H9 (cell line): Measurements from ENCODE around the gene JUNB. TPM values are rescaled to one million over a fixed set of nuclear protein-coding genes. Genes with fewer than 3 reads are reported as not detected.

Source experiments
- DNase-seq: peaks from one replicate; pipeline ENCODE4 v3.0.0-alpha.2; 2017
- H2AFZ ChIP-seq: one replicate; pipeline ENCODE4 v1.6.1; 2013; ENCODE audit warnings: mild to moderate bottlenecking, low read length, control low read depth, moderate library complexity
- H2AK5ac ChIP-seq: 2 replicates; pipeline ENCODE4 v1.6.1; 2013; ENCODE audit warnings: low read length, control low read depth, mixed read lengths; ENCODE audit not compliant: insufficient read length
- H2BK120ac ChIP-seq: one replicate; pipeline ENCODE4 v1.6.1; 2013; ENCODE audit warnings: low read depth, mild to moderate bottlenecking, low read length, control low read depth, inconsistent platforms; ENCODE audit not compliant: poor library complexity, severe bottlenecking
- H2BK12ac ChIP-seq: 2 replicates; pipeline ENCODE4 v1.6.1; 2013; ENCODE audit warnings: low read length, control low read depth, mixed read lengths, low read depth; ENCODE audit not compliant: insufficient read length
- H2BK15ac ChIP-seq: 2 replicates; pipeline ENCODE4 v1.6.1; 2013; ENCODE audit warnings: low read depth, low read length, control low read depth
- H2BK20ac ChIP-seq: one replicate; pipeline ENCODE4 v1.6.1; 2013; ENCODE audit warnings: low read depth, mild to moderate bottlenecking, low read length, control low read depth, inconsistent platforms; ENCODE audit not compliant: poor library complexity, severe bottlenecking
- H2BK5ac ChIP-seq: 2 replicates; pipeline ENCODE4 v1.6.1; 2013; ENCODE audit warnings: low read length, control low read depth, mixed read lengths; ENCODE audit not compliant: insufficient read length
- H3K14ac ChIP-seq: 2 replicates; pipeline ENCODE4 v1.6.1; 2013; ENCODE audit warnings: low read length, control low read depth; ENCODE audit not compliant: insufficient read depth
- H3K18ac ChIP-seq: 2 replicates; pipeline ENCODE4 v1.6.1; 2013; ENCODE audit warnings: low read depth, mild to moderate bottlenecking, mixed read lengths, low read length, control low read depth; ENCODE audit not compliant: insufficient read length
- H3K23ac ChIP-seq: 2 replicates; pipeline ENCODE4 v1.6.1; 2013; ENCODE audit warnings: low read length, control low read depth, mixed read lengths, low read depth; ENCODE audit not compliant: insufficient read length
- H3K23me2 ChIP-seq: 2 replicates; pipeline ENCODE4 v1.6.1; 2013; ENCODE audit warnings: low read depth, mild to moderate bottlenecking, mixed read lengths, low read length, control low read depth; ENCODE audit not compliant: insufficient read length, poor library complexity, severe bottlenecking
- H3K27ac ChIP-seq: 2 replicates; pipeline ENCODE4 v1.5.1; 2013; ENCODE audit warnings: low read length, control low read depth, mixed read lengths, low read depth; ENCODE audit not compliant: insufficient read length
- H3K27me3 ChIP-seq: 2 replicates; pipeline ENCODE4 v1.6.1; 2013; ENCODE audit warnings: low read length, control low read depth, inconsistent platforms; ENCODE audit not compliant: insufficient read depth
- H3K4ac ChIP-seq: 2 replicates; pipeline ENCODE4 v1.6.1; 2013; ENCODE audit warnings: low read depth, mild to moderate bottlenecking, control low read depth, inconsistent platforms, low read length, moderate library complexity
- H3K4me1 ChIP-seq: 2 replicates; pipeline ENCODE4 v1.6.1; 2013; ENCODE audit warnings: low read length, control low read depth, inconsistent platforms; ENCODE audit not compliant: insufficient read depth
- H3K4me2 ChIP-seq: 2 replicates; pipeline ENCODE4 v1.6.1; 2013; ENCODE audit warnings: low read length, control low read depth, mixed read lengths; ENCODE audit not compliant: insufficient read length, insufficient read depth
- H3K56ac ChIP-seq: 2 replicates; pipeline ENCODE4 v1.6.1; 2013; ENCODE audit warnings: low read depth, mild to moderate bottlenecking, mixed read lengths, low read length, control low read depth; ENCODE audit not compliant: insufficient read length
- H3K79me1 ChIP-seq: 2 replicates; pipeline ENCODE4 v1.6.1; 2013; ENCODE audit warnings: low read depth, mild to moderate bottlenecking, moderate library complexity, low read length, control low read depth, inconsistent platforms; ENCODE audit not compliant: insufficient read depth, poor library complexity, severe bottlenecking
- H3K79me2 ChIP-seq: 2 replicates; pipeline ENCODE4 v1.6.1; 2013; ENCODE audit warnings: low read length, control low read depth, inconsistent platforms; ENCODE audit not compliant: insufficient read depth
- H3K9ac ChIP-seq: 2 replicates; pipeline ENCODE4 v1.6.1; 2013; ENCODE audit warnings: low read length, control low read depth, mixed read lengths; ENCODE audit not compliant: insufficient read length; ENCODE audit errors: extremely low read depth
- H3K9me3 ChIP-seq: one replicate; pipeline ENCODE4 v1.6.1; 2013; ENCODE audit warnings: low read depth, low read length, inconsistent platforms; ENCODE audit not compliant: control insufficient read depth
- H3T11ph ChIP-seq: one replicate; pipeline ENCODE4 v1.6.1; 2013; ENCODE audit warnings: mild to moderate bottlenecking, low read length, control low read depth, inconsistent platforms
- H4K20me1 ChIP-seq: one replicate; pipeline ENCODE4 v1.6.1; 2013; ENCODE audit not compliant: control insufficient read depth, insufficient read length, insufficient read depth
- H4K5ac ChIP-seq: 2 replicates; pipeline ENCODE4 v1.6.1; 2013; ENCODE audit warnings: low read depth, mild to moderate bottlenecking, mixed read lengths, low read length, control low read depth; ENCODE audit not compliant: insufficient read length
- H4K8ac ChIP-seq: replicated peaks from 2 replicates; pipeline ENCODE4 v1.6.1; 2013; ENCODE audit warnings: low read length, control low read depth, mixed read lengths, low read depth; ENCODE audit not compliant: insufficient read length
- H4K91ac ChIP-seq: 2 replicates; pipeline ENCODE4 v1.6.1; 2013; ENCODE audit warnings: low read depth, mild to moderate bottlenecking, moderate library complexity, mixed read lengths, low read length, control low read depth; ENCODE audit not compliant: insufficient read length
- H3K27ac Mint-ChIP-seq, 3 experiments: 2 replicates in 2 of 3; 3 replicates in 1 of 3; pipeline ENCODE4 v1.8.0; 2020 to 2021; ENCODE audit warnings: mixed read lengths in 3 of 3, mild to moderate bottlenecking in 1 of 3, moderate library complexity in 1 of 3
- H3K27me3 Mint-ChIP-seq: 2 replicates; pipeline ENCODE4 v1.8.0; 2021; ENCODE audit warnings: low read depth, mild to moderate bottlenecking, moderate library complexity, mixed read lengths
- H3K36me3 Mint-ChIP-seq, 3 experiments: 2 replicates in 2 of 3; 3 replicates in 1 of 3; pipeline ENCODE4 v1.8.0; 2020 to 2021; ENCODE audit warnings: low read depth in 3 of 3, mixed read lengths in 3 of 3; ENCODE audit not compliant: insufficient read depth in 1 of 3
- H3K4me1 Mint-ChIP-seq, 2 experiments: 2 replicates each; pipeline ENCODE4 v1.8.0; 2020; ENCODE audit warnings: mixed read lengths in 2 of 2
- H3K4me3 Mint-ChIP-seq, 2 experiments: 2 replicates in 1 of 2; 3 replicates in 1 of 2; pipeline ENCODE4 v1.8.0; 2020 to 2021; ENCODE audit warnings: mild to moderate bottlenecking in 2 of 2, mixed read lengths in 2 of 2, moderate library complexity in 1 of 2
- H3K9me3 Mint-ChIP-seq, 2 experiments: 2 replicates in 1 of 2; 3 replicates in 1 of 2; pipeline ENCODE4 v1.8.0; 2020; ENCODE audit warnings: mild to moderate bottlenecking in 2 of 2, mixed read lengths in 2 of 2, moderate library complexity in 1 of 2
- CTCF ChIP-seq: fragments of 200-600 bp; sonication (generic); conservative IDR thresholded peaks from 3 replicates; pipeline ENCODE4 v1.8.0; 2021; ENCODE audit warnings: antibody characterized with exemption, mild to moderate bottlenecking
- WGBS: extraction: QIAGEN DNeasy Blood & Tissue Kit; methylation state at CpG from one replicate; pipeline ENCODE4 v1.1.7; 2013; ENCODE audit warnings: missing lambda C conversion rate, low lambda C conversion rate, mixed read lengths; ENCODE audit not compliant: insufficient read length; ENCODE audit errors: extremely low coverage; 5-methylcytosine and 5-hydroxymethylcytosine counted together
- total RNA-seq: library from RNA; stranded (reverse); gene quantifications from 2 replicates; pipeline ENCODE4 v1.2.1, GENCODE V29; 2021

The JUNB gene
- total RNA-seq, 1 experiment from 2014 or later = 15.9 TPM

GRCh38 chr19:12786141-12786870, 5.0 kb upstream of the JUNB start:
- Histone ChIP-seq H4K8ac (no peak overlapping the region), H2BK120ac (no peak overlapping the region), H3K9ac (no peak overlapping the region), H3K56ac (no peak overlapping the region), H3K79me2 (no peaks in the 10 kb centered on the region), H3K4me1 (peaks cover 6% of the 10 kb centered on the region), H3K27me3 (no peaks in the 10 kb centered on the region; the same call in 1 of the 2 replicates), H2BK12ac (no peak overlapping the region), H3K23ac (no peak overlapping the region), H3K18ac (no peak overlapping the region), H3K23me2 (peaks cover 27% of the 10 kb centered on the region), H3K9me3 (no peaks in the 10 kb centered on the region), H3T11ph (no peak overlapping the region), H3K79me1 (no peaks in the 10 kb centered on the region), H2BK15ac (no peak overlapping the region), H3K14ac (no peak overlapping the region; the same call in 1 of the 2 replicates), H2BK5ac (no peak overlapping the region), H4K91ac (no peak overlapping the region), H3K27ac (no peak overlapping the region), H2AK5ac (no peak overlapping the region), H3K4me2 (no peak overlapping the region), H2AFZ (no peak overlapping the region), H3K4ac (no peak overlapping the region), H2BK20ac (no peak overlapping the region), H4K5ac (no peak overlapping the region), H4K20me1 (no peaks in the 10 kb centered on the region)
- no CpG with 5 or more reads among the region's 18 CpGs for WGBS
- H3K4me1 Mint-ChIP-seq = peaks cover 28 to 32% of the 10 kb centered on the region in 2 experiments
- TF ChIP-seq CTCF = no peak
- no peak overlapping the region for H3K4me3 Mint-ChIP-seq
- no peak for DNase-seq
- H3K36me3 Mint-ChIP-seq = no peaks in the 10 kb centered on the region
- H3K27me3 Mint-ChIP-seq = peaks cover 6% of the 10 kb centered on the region
- no peak overlapping the region for H3K27ac Mint-ChIP-seq
- no peaks in the 10 kb centered on the region for H3K9me3 Mint-ChIP-seq
